ENCODE results near the gene C1RL.

Gene C1RL

DNA sequence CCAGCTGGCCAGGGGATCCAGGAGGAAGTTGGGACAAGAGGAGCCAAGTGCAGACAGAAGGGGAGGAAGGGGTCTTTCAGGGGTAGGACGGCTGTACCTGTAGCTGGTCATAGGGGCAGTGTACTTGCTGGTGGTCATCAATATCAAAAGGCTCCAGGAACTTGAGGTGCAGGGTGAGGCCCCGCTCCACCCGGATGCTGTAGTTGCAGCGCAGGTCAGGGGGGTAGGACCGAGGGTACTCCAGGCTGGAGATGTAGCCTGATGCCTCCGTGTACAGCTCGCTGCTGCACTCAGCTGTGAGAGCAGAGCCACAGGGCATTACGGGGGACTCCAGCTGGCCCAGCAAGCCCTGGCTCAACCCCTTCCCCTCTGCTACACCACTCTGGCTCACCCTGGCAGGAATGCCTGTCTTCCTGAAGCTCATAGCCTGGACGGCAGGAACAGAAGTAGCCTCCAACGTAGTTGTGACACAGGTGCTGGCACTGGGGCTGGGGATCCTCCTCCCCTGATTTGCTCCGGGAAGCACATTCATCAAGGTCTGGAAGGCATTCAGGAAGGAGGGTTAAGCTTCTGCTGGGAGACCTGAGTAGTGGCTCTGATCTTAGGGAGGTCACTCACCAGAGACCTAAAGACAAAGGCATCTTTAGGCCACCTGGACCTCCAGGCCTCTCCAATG is 19.7 kb downstream of the C1RL start:
- ATAC-seq (replicated peaks): no peak
- Mint-ChIP-seq H3K27ac (no peak overlapping the region), H3K36me3 (no peaks in the 10 kb centered on the region), H3K4me3 (no peak overlapping the region), H3K27me3 (peaks cover 7 to 11% of the 10 kb centered on the region in 2 donors), H3K9me3 (no peaks in the 10 kb centered on the region), H3K4me1 (peaks cover 6 to 11% of the 10 kb centered on the region in 2 donors)
- no peak for DNase-seq

DNA sequence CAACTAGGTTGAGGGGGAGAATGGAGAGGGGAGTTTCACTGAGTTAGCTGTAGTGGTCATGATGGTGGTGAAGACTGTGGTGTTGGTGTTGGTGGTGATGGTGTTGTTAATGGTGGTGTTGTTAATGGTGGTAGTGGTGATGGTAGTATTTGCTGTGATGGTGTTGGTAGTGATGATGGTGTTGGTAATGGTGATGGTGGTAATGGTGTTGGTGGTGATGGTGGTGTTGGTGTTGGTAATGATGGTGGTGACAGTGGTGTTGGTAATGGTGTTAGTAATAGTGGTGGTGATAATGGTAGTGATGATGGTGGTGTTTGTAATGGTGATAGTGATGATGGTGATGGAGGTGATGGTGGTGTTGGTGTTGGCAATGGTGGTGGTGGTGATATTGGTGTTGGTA is 25.9 kb downstream of the C1RL start:
- H3K27ac Mint-ChIP-seq: no peak overlapping the region
- no peak overlapping the region for H3K4me3 Mint-ChIP-seq
- no peaks in the 10 kb centered on the region for H3K36me3 Mint-ChIP-seq
- no peak for DNase-seq
- no peak for ATAC-seq (replicated peaks)
- H3K27me3 Mint-ChIP-seq: no peaks in the 10 kb centered on the region
- no peaks in the 10 kb centered on the region for H3K4me1 Mint-ChIP-seq
- peaks cover 3 to 5% of the 10 kb centered on the region in 2 donors for H3K9me3 Mint-ChIP-seq

DNA sequence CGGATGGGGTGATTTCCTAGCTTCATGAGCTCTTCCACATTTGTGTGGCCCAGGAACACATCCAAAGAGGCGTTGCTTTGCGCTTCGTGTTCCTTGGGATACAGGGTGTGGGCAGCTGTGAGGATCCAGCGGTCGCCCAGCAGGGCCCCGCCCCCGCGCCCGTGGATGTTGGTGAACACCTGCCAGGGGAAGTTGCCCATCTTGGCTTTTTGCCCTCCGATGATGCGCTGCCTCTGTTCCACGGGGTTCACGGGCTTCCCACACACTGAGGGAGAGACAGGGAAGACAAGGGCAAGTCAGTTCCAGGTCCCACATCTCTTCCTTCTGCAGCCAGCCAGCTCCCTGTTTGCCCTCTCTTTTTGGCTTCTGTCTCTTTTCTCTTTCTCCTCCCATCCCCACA is 28.0 kb downstream of the C1RL start:
- Mint-ChIP-seq H3K27me3 (peaks cover 8 to 11% of the 10 kb centered on the region in 2 donors), H3K4me3 (no peak overlapping the region), H3K27ac (no peak overlapping the region), H3K9me3 (peaks cover 3 to 5% of the 10 kb centered on the region in 2 donors), H3K36me3 (no peaks in the 10 kb centered on the region), H3K4me1 (no peaks in the 10 kb centered on the region)
- ATAC-seq (replicated peaks): no peak
- no peak for DNase-seq

DNA sequence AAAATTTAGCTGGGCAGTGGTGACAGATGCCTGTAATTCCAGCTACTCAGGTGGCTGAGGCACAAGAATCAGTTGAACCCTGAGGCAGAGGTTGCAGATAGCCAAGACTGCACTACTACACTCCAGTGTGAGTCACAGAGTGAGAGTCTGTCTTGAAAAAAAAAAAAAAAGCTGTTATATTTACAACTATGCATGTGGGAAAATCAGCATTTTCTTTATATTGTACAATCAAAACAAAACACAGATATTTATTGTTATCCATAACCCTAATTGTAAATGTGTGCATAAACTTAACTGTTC is 29.2 kb downstream of the C1RL start:
- no peaks in the 10 kb centered on the region for H3K4me1 Mint-ChIP-seq
- no peak for DNase-seq
- ATAC-seq (replicated peaks): no peak
- peaks cover 3 to 5% of the 10 kb centered on the region in 2 donors for H3K9me3 Mint-ChIP-seq
- peaks cover 17 to 21% of the 10 kb centered on the region in 2 donors for H3K27me3 Mint-ChIP-seq
- H3K36me3 Mint-ChIP-seq: no peaks in the 10 kb centered on the region
- no peak overlapping the region for H3K27ac Mint-ChIP-seq
- H3K4me3 Mint-ChIP-seq: no peak overlapping the region

DNA sequence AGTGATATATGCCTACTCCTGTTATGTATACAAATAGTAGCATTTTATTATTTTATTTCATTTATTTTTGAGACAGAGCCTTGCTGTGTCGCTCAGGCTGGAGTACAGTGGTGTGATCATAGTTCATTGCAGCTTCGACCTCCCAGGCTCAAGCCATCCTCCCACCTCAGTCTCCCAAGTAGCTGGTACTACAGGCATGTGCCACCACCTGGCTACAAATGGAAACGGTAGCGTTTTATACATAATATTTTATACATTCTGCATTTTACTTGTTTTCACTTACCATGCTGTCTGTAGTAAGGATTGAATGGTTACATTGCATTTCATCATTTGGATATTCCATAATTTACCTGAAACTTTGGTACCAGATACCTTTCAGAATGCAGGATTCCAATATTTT is 30.9 kb downstream of the C1RL start:
- H3K27ac Mint-ChIP-seq: no peak overlapping the region
- no peak overlapping the region for H3K4me3 Mint-ChIP-seq
- ATAC-seq (replicated peaks) (no peak), DNase-seq (no peak)
- H3K36me3 Mint-ChIP-seq: no peaks in the 10 kb centered on the region
- peaks cover under 1 to 2% of the 10 kb centered on the region in 2 donors for H3K9me3 Mint-ChIP-seq
- no peaks in the 10 kb centered on the region for H3K4me1 Mint-ChIP-seq
- peaks cover 21 to 23% of the 10 kb centered on the region in 2 donors for H3K27me3 Mint-ChIP-seq

DNA sequence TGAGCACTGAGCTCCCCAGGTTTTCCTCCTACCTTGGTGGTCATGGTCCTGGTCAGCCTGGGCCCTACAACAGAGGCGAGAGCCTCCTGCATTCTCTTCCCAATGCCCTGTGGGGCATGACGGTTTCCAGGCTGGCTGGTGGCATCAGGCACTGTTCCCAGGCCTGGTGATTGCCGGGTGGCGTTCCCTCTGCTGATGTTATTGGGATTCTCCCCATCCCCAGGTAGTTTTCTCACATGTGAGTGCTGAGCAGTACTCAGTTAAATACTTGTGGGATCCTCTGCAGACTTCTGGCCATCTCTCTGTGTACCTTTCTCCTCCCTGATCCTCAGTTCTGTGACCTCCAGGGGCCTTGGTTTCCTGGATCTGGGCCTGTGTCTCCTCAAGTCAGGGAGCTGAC is 32.5 kb downstream of the C1RL start:
- H3K36me3 Mint-ChIP-seq: no peaks in the 10 kb centered on the region
- DNase-seq (no peak), ATAC-seq (replicated peaks) (no peak)
- no peak overlapping the region for H3K27ac Mint-ChIP-seq
- H3K27me3 Mint-ChIP-seq: peaks cover 27 to 28% of the 10 kb centered on the region in 2 donors
- H3K4me3 Mint-ChIP-seq: no peak overlapping the region
- no peaks in the 10 kb centered on the region for H3K4me1 Mint-ChIP-seq
- H3K9me3 Mint-ChIP-seq: no peaks in the 10 kb centered on the region

DNA sequence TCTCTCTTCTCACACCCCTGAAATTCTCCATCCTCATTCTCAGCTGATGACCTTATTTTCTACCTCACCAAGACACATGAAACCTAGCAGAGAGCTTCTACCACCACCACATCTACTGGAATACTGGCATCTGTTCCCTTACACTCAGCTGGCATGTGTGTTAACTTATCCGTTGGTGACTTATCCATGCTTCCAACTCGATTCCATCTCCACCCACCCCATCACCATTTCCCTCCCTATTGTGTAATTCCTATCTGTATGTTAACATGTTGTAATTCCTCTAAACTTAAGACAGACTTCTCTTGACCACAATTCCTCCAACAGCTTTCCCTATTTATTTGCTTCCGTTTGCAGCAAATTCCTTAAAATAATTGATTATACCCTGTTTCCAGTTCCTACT is 33.1 kb downstream of the C1RL start:
- H3K4me3 Mint-ChIP-seq: no peak overlapping the region
- no peak for DNase-seq

DNA sequence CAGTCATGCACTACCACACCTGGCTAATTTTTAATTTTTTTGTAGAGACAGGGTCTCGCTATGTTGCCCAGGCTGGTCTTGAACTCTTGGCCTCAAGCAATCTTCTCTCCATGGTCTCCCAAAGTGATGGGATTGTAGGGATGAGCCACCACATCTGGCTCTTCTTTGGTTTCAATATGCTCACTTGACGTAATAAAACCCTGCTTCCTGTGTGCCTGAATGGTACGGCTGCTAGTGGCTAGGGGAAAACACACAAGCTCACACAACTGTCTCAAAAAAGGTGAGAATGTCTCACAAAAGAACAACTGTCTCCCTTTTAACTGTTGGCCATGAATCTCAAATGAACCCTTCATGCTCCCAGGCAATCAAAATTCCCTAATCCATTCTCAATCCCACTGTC is 33.5 kb downstream of the C1RL start:
- H3K9me3 Mint-ChIP-seq: no peaks in the 10 kb centered on the region
- no peak overlapping the region for H3K27ac Mint-ChIP-seq
- H3K27me3 Mint-ChIP-seq: peaks cover 28 to 33% of the 10 kb centered on the region in 2 donors
- DNase-seq: no peak
- no peaks in the 10 kb centered on the region for H3K36me3 Mint-ChIP-seq
- no peaks in the 10 kb centered on the region for H3K4me1 Mint-ChIP-seq
- H3K4me3 Mint-ChIP-seq: no peak overlapping the region
- ATAC-seq (replicated peaks): no peak

More for the DNA sequence above, 33.1 kb downstream of the C1RL start:
- Mint-ChIP-seq H3K9me3 (no peaks in the 10 kb centered on the region), H3K36me3 (no peaks in the 10 kb centered on the region), H3K27me3 (peaks cover 28 to 29% of the 10 kb centered on the region in 2 donors), H3K4me1 (no peaks in the 10 kb centered on the region), H3K27ac (no peak overlapping the region)
- no peak for ATAC-seq (replicated peaks)

DNA sequence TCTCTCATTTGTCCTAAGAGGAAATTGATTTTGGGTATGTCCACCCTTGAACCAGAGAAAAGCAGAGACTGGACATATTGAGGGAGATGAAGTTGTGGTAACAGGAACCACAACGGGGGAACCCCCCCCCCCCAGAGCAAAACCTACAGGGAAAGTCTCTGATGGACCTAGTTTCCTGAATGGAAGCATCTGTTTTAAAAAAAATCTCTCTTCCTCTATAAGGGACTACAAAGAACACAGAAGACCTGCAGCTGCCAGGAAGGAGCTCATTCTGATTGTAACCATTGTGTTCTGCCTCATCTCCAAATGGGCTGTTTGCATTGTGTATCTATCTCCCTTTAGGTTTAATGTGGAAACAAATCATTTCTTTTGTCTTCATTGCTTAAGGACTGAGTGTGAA is 35.1 kb downstream of the C1RL start:
- no peaks in the 10 kb centered on the region for H3K4me1 Mint-ChIP-seq
- H3K27me3 Mint-ChIP-seq: peaks cover 32 to 40% of the 10 kb centered on the region in 2 donors
- H3K9me3 Mint-ChIP-seq: no peaks in the 10 kb centered on the region
- H3K27ac Mint-ChIP-seq: no peak overlapping the region
- H3K4me3 Mint-ChIP-seq: no peak overlapping the region
- peaks cover 0 to 1% of the 10 kb centered on the region in 2 donors for H3K36me3 Mint-ChIP-seq
- DNase-seq (no peak), ATAC-seq (replicated peaks) (no peak)

DNA sequence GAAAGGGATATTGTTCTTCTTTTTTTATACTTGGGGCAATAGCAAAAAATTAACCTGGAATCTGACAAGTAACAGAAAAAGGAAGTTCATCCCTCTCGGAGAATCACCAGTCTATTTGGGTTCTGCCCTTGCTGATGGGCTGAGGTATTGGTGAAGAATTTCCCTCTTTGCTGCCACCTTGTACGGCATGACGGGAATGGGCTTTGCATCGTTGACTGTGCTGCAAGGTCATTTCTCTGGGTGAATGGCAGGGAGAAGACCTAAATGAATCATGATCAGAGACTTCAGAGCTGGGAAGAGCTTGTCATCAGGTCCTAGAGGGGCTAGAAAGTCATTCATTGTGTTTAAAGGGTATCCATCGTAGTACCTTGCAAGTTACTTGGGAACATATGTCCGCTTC is 36.5 kb downstream of the C1RL start:
- H3K4me3 Mint-ChIP-seq: no peak overlapping the region
- H3K4me1 Mint-ChIP-seq: no peaks in the 10 kb centered on the region
- no peak for ATAC-seq (replicated peaks)
- DNase-seq: no peak
- H3K9me3 Mint-ChIP-seq: no peaks in the 10 kb centered on the region
- peaks cover 0 to 1% of the 10 kb centered on the region in 2 donors for H3K36me3 Mint-ChIP-seq
- H3K27ac Mint-ChIP-seq: no peak overlapping the region
- H3K27me3 Mint-ChIP-seq: peaks cover 38 to 47% of the 10 kb centered on the region in 2 donors

DNA sequence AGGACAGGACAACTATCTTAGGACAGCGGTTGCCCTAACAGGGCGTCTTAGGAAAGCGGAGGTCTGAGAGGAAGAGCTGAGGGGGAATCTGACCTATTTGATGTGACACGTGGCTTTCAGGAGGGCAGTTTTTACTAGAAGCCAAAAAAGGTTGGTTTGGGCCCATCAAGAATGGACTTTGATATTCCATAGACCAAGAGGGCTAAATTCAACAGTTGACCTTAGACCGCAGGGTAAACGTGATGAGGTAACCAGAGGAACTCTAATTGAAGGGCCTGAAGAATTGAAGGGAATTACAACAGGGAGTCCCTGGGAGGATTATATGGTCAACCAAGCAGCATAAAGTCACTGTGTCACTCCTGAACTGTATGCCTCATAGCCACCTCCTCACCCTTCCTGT is 37.0 kb downstream of the C1RL start:
- H3K9me3 Mint-ChIP-seq: no peaks in the 10 kb centered on the region
- peaks cover 0 to 1% of the 10 kb centered on the region in 2 donors for H3K36me3 Mint-ChIP-seq
- H3K4me1 Mint-ChIP-seq: no peaks in the 10 kb centered on the region
- no peak overlapping the region for H3K27ac Mint-ChIP-seq
- ATAC-seq (replicated peaks) (no peak), DNase-seq (no peak)
- peaks cover 40 to 47% of the 10 kb centered on the region in 2 donors for H3K27me3 Mint-ChIP-seq
- no peak overlapping the region for H3K4me3 Mint-ChIP-seq

DNA sequence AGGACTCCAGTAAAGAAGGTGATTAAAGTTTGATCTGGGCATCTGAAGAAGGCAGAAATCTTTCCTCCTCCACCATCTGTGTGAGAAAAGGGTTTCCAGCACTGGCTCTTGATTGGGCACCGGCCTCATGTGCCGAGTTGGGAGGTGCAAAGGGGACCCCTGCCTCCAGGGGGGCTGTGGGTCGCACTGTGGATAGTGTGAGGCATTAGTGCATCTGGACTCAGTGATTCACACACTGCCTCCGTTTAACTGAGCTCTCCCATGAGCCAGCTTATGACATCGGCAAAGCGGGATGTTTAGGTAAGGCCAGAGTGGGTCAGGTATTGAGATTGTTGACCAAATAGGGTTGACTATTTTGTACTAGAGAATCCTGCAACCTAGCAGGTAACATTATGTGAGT is 39.6 kb downstream of the C1RL start:
- Mint-ChIP-seq H3K4me1 (no peaks in the 10 kb centered on the region), H3K4me3 (no peak overlapping the region), H3K36me3 (peaks cover 0 to 1% of the 10 kb centered on the region in 2 donors), H3K27ac (no peak overlapping the region), H3K9me3 (no peaks in the 10 kb centered on the region), H3K27me3 (peaks cover 35 to 38% of the 10 kb centered on the region in 2 donors)
- DNase-seq (no peak), ATAC-seq (replicated peaks) (no peak)

DNA sequence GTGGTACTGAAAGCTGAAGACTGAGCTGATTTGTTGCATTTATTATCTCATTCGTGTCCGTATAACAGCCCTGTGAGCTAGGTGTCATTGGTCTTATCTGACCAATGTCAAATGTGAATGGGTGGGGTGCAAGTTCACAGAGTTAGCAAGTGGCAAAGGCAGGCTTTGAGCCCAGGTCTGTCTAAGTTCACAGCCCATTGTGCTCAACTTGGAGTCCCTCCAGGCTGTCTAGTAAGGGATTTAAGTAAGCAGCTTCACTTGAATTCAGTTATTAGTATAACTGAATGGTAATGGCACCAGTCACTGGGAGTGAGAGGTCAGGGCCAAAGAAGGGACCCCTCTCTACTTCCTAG is 40.0 kb downstream of the C1RL start:
- ATAC-seq (replicated peaks) (no peak), DNase-seq (no peak)
- Mint-ChIP-seq H3K27me3 (peaks cover 35 to 40% of the 10 kb centered on the region in 2 donors), H3K36me3 (peaks cover 0 to 1% of the 10 kb centered on the region in 2 donors), H3K4me3 (no peak overlapping the region), H3K27ac (no peak overlapping the region), H3K9me3 (no peaks in the 10 kb centered on the region), H3K4me1 (no peaks in the 10 kb centered on the region)

DNA sequence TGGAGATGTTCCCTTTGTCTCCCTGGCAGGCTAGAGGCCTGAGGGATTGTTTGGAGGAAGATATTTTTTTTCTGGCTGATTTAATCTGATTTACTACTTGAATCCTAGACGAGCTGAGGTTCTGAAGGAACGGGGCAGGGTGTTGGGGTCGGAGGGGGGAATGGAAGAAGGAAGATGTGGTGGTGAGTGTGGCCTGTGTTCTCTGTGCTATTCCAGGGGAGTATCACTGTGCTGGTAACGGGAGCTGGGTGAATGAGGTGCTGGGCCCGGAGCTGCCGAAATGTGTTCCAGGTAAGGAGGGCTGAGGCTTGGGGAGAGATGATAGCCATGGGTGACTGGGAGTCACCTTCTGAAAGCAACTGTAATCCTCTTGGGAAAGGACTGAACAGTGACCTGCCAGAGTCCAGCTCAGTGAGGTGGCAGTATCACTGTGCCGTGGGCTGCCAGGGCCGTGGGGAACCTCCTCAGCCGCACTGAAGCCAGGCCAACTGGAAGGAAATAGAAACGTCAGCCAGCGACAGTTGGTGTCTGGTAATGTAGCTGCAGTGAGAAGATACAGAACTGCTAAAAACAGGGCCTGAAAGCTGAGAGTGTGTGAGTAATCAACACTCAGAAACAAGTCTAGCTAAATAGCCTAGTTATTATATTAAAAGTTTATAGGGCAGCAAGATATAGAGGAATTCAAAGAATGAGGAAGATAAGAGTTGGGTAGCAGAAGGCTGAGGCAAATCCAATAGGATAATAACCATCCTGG is 40.6 kb downstream of the C1RL start:
- Mint-ChIP-seq H3K4me3 (no peak overlapping the region), H3K27ac (no peak overlapping the region), H3K36me3 (peaks cover 0 to 1% of the 10 kb centered on the region in 2 donors), H3K27me3 (peaks cover 31 to 45% of the 10 kb centered on the region in 2 donors), H3K4me1 (no peaks in the 10 kb centered on the region), H3K9me3 (no peaks in the 10 kb centered on the region)
- DNase-seq (no peak), ATAC-seq (replicated peaks) (no peak)

DNA sequence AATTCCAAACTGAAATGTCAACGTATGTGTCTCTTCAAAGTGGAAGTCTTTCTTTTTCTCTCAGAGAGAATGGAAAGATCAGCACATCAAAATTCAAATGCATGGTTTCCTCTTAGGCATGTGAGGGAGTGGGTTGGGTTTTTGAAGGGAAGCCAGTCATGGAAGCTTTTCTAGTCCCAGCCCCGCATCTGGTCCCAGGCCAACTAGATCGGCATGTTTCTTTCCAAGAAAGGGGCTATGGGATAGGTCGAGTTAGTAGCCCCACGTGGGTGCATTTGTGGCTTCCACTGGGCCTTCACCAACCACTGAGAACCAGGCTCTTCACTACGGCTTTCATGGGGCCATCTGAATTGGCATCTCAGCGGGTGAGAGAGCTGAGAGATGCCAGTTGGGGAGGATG is 41.9 kb downstream of the C1RL start:
- Mint-ChIP-seq H3K27me3 (peaks cover 29 to 46% of the 10 kb centered on the region in 2 donors), H3K36me3 (peaks cover 0 to 1% of the 10 kb centered on the region in 2 donors), H3K4me1 (no peaks in the 10 kb centered on the region), H3K9me3 (no peaks in the 10 kb centered on the region), H3K27ac (no peak overlapping the region), H3K4me3 (no peak overlapping the region)
- ATAC-seq (replicated peaks) (no peak), DNase-seq (no peak)
